NCI-H2107 treated with DMSO at 0.1 percent for 48 hours (cell line): ENCODE data around the gene DNAH17.

ENCODE experiments used
- DNase-seq: peaks from one replicate; lab custom pipeline; 2025; ENCODE audit not compliant: unreplicated experiment; lab: John Stamatoyannopoulos, UW

The DNAH17 gene

DNA sequence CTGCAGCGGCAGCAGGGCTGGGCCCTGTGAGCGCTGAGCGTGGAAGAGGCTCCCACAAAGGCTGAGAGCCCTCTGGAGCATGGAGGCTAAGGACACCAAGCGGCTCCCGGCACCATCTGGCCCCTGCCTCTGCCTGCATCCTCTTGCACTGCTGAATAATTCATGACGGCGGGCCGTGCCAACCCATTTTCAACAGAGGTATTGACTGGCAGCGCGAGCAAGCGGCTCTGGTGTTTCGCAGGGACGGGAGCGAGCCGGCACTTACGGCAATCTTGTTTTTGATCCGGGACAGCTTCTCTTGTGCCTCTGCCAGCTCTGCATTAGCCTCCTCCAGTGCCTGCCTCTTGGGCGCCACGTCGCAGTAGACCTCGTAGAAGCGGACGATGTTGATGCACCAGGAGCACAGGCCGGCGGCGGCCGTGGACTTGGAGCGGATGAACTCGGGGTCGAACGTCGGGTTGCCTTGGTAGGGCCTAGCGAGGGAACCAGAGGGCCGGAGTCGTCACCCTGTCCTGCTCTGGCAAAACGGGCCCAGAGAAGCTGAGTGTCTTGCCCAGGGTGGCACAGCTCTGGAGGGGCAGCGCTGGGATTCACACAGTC is 118.4 kb downstream of the DNAH17 start:
- no peak for DNase-seq

DNA sequence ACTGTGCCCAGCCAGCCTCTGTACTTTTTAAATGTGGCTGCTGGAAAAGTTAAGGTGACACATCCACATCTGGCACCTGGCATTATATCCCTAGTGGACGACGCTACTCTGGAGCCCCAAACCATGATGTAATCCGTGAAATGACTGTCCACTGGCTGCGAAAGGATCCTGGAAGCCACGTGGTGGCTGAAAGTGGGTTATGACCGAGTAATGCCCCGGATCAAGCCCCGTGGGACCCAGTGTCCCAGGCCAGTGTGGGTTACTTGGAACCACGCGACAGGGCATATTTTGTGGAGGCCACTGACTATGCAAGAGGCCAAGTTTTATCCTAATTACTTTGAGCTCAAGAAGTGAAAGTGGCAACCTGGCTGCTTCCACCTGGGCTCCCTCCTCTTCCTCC is 119.1 kb downstream of the DNAH17 start:
- DNase-seq = no peak

DNA sequence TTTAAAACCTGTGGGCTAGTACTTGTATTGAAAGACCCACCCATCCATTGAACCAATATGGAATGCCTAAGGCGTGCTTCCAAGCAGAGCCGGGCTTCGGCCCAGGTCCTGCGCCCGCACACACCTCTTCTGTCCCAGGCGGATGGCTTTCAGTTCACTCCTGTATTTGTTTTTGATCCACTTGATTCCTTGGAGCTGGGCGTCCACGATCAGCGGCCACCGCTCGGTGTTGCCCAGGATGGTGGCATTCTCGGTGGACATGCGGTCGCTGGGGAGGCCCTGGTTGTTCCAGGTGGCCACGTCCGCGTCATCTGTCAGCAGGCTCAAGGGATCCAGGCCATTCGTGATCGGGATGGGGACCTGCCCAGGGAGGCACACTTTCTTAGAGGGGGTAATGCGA is 122.8 kb downstream of the DNAH17 start:
- DNase-seq = no peak

DNA sequence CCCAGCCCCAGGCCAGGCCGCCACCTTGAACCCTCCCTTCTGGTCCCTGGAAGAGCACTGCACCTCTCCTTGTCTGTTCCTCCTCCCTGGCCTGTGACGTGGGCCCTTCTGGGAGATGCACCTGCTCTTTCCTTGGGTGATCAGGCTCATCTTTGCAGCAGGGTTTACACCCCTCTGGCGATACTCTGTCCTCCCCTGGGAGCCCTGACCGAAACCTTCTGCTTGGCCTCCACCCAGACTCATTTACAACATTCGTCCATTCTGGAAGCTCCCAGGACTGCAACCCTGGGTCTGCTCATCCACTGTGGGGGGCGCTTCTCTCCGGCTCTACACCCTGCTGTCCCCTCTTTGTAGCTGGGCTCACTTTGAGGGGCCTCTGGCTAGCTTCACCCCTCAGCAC is 125.4 kb downstream of the DNAH17 start:
- DNase-seq = no peak

DNA sequence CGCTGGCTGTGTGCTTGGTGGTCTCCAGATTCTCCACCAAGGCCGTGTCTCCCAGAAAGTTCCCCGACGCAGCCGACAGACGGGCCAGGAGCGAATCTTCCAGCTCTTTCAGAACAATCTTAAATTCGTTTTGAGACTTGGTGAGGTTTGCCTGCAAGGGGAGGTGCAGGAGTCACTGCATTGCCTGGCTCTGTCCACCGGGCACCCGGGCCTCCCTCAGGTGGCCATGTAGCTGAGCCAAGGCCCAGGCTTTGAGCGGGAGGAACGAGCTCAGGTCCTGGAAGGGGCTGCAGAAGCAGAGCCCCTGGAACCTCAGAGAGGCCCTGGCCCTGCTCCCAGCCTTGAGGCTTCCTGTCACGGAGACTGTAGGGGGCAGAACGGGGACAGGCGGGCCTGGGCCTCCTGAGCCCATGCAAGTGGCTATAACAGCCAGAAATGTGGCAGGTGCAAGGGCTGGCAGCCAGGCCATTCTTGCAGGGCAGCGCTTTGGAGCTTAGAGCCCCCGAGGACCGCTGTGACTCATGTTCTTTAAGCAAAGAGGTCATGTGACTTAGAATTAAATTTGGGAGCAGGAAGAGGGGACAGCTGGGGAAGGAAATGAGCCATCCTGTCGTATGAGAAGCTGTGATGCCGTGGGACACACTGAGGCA is 126.4 kb downstream of the DNAH17 start:
- DNase-seq = no peak

DNA sequence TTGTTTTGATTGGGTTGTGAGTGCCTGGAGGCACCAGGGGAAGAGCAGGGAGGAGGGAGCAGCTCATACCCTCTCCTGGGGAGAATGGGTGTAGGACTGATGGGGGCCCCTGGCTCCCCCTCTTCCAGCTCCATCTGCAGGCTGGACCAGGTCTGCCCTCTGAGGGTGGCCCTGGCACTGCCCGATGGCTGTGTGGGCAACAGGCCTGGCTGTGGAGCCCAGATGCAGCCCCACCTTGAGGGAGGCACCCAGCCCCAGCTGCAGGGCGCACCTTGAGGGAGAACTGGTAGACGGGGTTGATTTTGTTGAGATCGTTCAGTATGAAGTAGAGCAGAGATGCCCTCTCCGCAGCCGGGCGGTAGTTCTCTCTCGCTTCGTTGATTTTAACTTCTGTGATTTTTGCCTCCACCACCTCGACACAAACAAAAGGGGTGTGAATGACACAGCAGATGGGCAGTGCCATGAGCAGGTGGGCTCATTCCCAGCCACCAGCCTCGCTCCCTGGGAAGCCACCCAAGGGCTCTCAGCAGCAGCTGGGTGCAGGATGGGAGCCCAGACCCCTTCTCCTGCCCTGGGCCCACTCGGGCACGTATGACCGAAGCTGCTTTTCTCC is 127.1 kb downstream of the DNAH17 start:
- no peak for DNase-seq

DNA sequence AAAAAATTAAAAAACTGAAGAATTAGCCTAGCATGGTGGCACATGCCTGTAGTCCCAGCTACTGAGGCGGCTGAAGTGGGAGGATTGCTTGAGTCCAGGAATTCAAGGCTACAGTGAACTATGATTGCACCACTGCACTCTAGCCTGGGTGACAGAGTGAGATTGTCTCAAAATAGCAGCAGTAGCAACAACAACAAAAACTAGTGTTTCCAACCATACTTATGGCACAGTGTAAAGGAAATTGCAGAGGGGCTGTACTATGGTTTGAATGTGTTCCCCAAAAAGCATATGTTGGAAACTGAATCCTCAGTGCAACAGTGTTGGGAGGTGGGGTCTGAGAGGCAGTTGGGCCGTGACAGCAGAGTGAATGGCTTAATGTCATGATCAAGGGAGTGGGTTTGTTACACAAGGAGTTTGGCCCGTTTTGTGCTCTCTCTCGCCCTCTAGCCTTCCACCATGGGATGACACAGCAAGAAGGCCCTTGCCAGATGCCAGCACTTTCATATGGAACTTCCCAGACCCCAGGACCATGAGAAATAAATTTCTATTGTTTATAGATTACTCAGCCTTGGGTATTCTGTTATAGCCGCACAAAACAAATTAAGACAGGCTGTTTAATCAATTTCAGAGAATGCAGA is 128.7 kb downstream of the DNAH17 start:
- DNase-seq = no peak

DNA sequence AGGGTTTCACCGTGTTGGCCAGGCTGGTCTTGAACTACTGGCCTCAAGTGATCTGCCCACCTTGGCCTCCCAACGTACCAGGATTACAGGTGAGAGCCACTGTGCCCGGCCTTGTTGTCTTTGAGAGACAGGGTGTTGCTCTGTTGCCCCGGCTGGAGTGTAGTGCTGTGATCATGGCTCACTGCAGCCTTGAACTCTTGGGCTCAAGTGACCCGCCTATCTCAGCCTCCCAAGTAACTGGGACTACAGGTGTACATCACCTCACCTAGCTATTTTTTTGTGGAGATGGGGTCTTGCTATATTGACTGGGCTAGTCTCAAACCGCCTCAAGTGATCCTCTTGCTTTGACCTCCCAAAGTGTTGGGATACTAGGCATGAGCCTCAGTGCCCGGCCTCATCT is 130.4 kb downstream of the DNAH17 start:
- DNase-seq = no peak

DNA sequence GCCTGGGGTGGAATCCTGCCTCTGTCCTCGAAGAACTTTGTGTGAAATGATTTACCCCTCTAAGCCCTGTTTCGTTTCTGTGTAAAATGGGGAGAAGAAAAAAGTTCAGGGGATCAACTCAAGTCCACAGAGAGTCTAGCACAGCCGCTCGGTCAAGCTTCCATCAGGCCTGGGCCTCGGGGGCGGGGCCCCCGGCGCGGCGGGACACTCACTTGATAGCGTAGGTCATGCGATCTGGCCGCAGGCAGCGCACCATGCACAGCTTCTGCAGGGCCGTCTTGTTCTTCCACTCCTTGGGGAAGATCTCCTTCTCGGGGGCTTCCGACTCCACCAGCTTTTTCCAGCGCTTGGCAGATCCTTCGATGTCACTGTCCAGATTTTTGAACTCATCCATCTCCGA is 132.8 kb downstream of the DNAH17 start:
- DNase-seq = no peak

DNA sequence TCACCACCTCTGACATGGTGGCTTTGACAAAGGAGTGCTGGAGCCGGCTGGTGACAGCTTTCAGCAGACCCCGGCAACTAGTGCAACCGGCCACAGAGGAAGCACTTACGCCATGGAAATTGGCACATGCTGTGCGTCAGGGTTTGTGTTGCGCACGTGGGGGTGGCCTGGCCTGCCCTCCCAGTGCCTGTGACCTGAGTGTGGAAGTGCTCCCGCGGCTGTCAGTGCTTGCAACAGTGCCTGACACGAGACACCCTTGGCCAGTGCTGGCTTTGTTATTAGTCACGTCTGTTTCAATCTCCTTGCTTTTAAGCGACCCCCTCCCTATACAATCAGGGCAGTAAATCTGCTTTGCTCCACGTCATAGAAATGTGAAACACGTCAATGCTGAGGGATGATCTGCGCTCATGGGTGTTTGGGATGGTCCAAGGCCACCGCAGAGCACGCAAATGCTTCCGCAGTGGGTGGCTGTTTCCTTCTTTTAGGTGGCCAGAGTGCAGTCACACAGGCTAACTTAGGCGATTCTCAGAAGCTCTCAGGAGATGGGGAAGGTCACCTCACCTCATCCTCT is 134.5 kb downstream of the DNAH17 start:
- no peak for DNase-seq

DNA sequence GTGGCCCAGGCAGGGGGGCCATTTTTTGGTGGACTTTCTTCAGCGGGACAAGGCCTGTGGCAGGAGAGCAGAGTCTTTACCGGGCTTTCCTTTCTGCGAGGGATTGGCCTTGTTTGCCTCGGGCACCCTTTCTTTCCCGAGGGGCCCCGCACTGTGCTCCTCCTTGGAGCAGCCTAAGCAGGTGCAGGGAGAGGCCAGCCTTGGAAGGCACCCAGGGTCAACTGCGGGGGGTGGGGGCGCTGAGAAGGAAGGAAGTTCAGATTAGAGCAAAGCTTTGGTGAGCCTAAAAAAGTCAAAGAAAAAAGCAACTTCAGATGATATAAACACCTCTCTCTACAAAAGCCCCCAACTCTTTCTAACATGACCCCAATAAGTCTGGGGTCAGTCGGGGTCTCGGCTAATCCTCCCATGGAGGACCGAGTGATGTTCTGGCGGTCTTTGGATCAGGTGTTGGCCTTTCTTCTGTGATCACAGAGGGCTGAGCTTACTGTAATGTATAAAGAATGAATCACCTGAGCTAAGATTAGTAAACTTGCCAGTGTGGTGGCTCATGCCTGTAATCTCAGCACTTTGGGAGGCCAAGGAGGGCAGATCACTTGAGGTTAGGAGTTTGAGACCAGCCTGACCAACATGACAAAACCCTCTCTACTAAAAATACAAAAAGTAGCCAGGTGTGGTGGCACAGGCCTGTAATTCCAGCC is 135.8 kb downstream of the DNAH17 start:
- DNase-seq = no peak

DNA sequence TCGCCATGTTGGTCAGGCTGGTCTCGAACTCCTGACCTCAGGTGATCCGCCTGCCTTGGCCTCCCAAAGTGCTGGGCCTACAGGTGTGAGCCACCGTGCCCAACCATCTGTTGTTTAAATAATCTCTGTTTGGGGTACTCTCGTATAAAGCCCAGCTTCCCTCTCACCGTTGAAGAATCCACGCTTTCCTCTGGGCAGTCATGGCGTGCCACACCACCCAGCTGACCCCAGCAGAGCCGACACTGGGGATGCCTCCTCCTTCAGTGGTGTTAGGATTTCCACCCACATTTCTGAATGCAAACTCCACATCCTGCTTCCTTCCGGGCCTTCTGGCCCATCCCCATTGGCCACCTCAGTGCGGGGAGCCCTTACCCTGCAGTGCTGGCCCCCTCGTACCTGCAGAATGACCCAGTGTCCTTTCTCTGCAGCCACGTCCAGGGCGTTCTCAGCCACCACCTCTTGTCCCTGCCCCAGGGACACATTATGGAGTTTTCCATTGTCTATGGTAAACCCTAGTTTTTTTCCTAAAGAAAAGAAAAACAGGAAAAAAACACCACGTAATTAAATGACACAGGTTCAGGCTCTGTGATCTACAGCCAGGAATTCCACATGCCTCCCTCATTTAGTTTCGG is 138.4 kb downstream of the DNAH17 start:
- DNase-seq = no peak

DNA sequence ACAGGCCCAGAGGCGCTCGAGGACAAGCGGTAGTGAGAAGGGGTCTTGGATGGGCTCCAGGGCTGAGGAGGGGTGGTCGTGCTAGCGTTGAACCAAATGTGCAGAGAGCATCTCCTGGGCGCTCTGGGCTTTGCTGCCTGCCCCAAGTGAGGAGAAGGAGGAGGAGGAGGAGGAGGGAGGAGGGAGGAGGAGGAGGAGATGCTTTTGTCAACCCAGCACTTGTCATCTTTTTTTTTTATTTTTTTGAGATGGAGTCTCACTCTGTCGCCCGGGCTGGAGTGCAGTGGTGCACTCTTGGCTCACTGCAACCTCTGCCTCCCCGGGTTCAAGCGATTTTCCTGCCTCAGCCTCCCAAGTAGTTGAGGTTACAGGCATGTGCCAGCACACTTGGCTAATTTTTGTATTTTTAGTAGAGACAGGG is 138.9 kb downstream of the DNAH17 start:
- no peak for DNase-seq

DNA sequence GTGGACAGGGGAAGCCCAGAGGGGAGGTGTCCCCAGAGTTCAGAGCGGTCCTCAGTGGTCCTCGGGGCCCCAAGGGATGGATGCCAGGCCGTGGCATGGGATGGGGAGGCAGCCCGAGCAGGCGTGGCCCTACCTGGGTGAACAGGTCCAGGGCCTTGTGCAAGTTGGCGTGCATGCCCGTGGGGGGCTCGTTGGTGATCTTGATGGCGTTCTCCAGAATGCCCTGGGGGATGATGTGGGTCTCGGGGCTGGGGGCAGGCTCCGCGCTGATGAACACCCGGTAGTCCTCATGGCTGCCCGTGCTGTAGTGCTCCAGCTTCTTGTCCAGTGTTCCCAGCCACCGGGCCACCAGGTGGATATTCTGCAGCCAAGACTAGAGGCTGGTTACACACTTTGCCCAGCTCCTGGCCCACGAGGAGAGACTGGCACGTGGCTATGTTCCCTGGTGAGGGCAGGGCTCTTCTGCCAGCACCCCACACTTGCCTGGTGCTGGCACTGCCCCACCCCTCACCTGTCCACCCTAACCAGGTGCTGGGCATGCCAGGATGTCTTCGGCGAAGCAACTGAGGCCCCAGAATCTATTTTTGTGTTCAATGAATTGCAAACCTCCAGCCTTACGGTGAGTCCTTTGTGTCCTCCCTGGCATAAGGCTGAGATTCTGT is 139.6 kb downstream of the DNAH17 start:
- no peak for DNase-seq

DNA sequence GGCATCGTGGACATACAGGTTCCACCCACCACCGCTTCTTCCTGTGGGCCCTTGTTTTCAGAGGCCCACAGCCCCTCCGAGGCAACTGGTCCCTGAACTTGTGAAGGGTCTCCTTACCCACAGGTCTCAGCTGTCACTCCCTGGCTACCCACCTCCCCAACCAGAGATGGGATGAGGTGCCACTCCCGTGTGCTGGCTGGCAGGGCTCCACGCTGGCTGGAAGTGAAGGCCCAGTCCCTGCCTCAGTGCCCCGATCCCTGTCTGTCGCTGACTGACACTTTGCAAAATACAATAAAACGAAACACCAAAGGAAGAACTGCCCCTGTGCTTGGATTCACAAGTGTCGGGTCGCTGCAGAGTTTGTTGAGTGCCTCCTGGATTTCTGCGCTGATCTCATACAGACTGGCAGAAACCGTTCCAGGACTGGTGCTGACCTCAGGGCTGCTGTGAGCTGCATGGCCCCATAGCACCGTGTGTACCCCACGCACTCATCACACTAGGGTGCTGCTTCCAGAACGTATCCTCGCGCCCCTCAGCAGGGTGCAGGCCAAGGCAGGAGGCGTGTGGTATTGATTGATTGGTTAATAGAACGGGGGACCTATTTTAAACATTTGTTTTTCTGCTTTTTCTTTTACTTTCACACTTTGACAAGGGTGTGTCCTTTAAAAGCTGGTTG is 141.7 kb downstream of the DNAH17 start:
- DNase-seq = no peak

DNA sequence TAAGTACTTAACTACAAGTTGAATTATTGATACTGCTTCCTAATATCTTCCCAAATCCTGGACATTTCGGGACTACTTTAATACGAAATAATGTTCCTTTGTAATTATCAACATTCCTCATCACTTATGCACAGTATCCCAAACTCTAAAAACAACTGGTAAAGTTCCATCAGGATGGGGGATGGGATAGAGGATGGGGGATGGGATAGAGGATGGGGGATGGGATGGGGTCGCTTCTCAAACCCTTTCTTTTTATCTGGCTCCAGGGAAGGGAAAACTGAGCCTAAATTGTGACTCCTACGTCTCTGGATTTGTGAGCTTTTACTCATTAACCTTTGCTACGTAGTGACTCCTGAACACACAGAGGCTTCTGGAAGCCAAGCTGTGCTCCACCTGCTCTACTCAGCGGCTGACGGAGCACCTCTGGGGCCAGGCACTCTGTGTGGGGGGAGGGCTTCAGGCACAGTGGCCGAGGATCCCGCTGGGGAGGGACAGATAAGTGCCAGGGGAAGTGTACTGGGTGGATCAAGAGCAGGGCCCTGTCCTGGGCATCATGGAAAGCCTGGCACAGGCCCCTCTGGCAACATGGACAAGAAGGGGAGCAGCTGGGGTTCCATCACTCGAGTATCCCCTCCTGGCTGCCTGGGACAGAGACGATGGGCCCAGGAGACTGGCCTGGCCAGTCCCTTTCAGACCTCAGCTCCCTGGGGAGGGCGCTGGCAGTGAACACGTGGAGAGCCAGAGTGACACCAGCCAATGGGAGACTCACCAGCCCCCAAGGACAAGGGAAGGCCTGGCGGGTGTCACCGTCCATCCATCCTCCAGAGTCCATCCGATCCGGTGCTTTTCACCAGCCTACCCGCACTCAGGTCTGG is 142.5 kb downstream of the DNAH17 start:
- DNase-seq = no peak

DNA sequence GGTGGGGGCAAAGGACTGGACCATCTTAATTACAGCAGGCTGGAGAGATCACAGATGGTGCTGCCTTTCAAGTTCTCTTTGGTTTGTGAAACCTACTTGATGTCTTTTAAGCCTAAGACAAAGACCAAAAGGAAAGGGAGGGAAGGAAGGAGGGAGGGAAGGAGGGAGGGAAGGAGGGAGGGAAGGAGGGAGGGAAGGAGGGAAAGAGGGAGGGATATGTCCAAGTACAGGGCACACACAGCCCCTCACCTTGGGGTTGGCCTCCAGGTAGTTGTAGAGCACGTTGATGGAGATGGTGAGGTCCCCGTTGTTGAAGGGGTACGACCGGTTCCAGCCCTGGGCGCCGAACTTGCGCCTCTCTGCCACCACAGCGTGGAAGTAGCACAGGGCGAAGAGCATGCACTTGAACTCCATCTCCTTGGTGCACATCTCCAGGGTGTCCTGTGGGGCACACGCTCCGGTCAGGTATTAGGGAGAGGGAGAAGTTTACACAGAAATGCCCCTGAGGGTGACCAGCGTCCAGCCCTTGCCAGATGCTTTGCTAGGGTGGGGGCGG is 143.3 kb downstream of the DNAH17 start:
- DNase-seq = no peak

DNA sequence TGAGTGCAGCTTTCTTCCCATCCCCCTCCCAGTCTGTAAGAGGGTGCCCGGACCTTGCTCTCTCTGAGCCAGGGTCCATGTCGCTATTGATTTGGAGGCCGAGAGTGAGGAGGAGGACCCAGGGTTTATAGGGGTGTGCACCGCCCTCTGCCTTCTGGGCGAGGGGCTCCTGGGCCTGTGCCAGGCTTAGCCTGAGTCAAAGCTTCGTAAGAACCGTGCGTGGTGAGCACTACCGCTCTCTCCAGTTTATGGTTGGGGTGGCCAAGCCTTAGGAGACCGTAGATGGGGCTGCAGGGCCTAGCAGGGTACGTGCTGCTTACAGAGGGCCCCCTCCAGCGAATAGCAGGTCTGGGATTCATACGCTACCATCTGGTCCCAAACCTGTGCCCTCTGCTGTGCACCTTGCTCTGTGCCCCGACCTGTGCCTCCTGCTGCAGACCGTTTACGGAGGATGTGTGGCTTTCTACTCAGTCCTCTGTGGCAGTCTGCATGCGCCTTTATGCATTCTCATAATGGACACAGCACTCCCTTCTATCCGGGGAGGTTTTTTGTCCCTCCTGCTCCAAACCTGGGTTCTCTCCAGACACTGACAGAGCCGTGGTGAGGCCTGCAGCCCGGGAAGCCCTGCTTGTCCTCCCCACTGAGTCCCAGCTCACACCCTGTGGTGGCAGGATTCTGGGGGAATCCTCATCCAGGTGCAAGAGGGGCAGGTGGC is 144.0 kb downstream of the DNAH17 start:
- no peak for DNase-seq
